ENCODE results near the gene PTHLH.

GRCh38 chr12:27940756-27941402 lies 31.7 kb downstream of the PTHLH start:
- peak; percentile 69 to 84 (median 76) for TF ChIP-seq CTCF (IDR thresholded peaks at IDR 0.05)
- no peak for TF ChIP-seq POLR2A (IDR thresholded peaks at IDR 0.05; ENCODE audit: low read depth)
